Thyroid gland (tissue), 4 donors: Measurements from ENCODE around the gene PSMG4.

Experiments
- CTCF ChIP-seq, 6 experiments: fragments of 200-600 bp in 3 of 6; fragments of 450-650 bp in 3 of 6; sonication (generic) in 3 of 6; IDR thresholded peaks; one replicate each; pipeline ENCODE4 v1.5.1; 2016 to 2019; ENCODE audit warnings: antibody characterized with exemption in 6 of 6, mild to moderate bottlenecking in 2 of 6, inconsistent platforms in 1 of 6, moderate library complexity in 1 of 6
- POLR2A ChIP-seq, 2 donors: fragments of 450-650 bp; IDR thresholded peaks; one replicate each; pipeline ENCODE4 v1.6.1; 2017; ENCODE audit warnings: antibody characterized with exemption in 2 of 2, mild to moderate bottlenecking in 2 of 2, moderate library complexity in 1 of 2

DNA sequence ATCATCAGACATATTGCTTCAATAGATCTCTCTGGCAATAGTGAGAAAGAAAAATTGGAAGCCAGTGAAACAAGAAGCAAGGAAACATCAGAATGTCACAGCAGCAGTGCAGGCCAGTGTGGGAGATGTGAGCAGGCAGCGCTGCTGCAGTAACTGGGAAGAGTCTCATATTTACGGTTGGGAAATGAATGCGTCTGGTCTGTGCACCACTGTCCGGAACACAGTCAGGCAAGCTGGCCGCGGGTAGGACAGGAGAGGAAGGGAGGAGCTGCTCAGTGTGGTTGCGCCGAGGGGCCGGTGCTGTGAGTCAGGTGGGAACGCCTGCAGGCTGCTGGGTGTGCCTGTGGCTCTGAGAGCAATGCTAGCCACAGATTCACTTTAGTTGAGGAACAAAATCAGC lies 6.4 kb upstream of the PSMG4 start:
- TF ChIP-seq CTCF (IDR thresholded peaks at IDR 0.05) (no peak), POLR2A (IDR thresholded peaks at IDR 0.05) (no peak)
